Fibroblast of lung (primary cell): Measurements from ENCODE around the gene CD47.

Source experiments
- CTCF ChIP-seq, 2 donors: IDR thresholded peaks in 1 of 2; conservative IDR thresholded peaks in 1 of 2; 1 replicate in 1 of 2; 2 replicates in 1 of 2; pipeline ENCODE4 v1.5.1; 2011 to 2012; ENCODE audit warnings: low read length in 2 of 2, control low read depth in 1 of 2, inconsistent platforms in 1 of 2, low read depth in 1 of 2, mild to moderate bottlenecking in 1 of 2
- EZH2 ChIP-seq: IDR thresholded peaks from 2 replicates; pipeline ENCODE4 v1.5.1; 2012; ENCODE audit warnings: low read length, control low read depth, mild to moderate bottlenecking; ENCODE audit errors: missing control alignments

GRCh38 chr3:108099244-108099643 is 8.4 kb upstream of the CD47 start:
- TF ChIP-seq CTCF (conservative IDR thresholded peaks at IDR 0.05 in 1 of 2, IDR thresholded peaks at IDR 0.05 in 1 of 2; ENCODE audit: low read depth in 1 of 2, low read length in 2 of 2) (no peak), EZH2 (no peak)
